HepG2 (cell line): ENCODE data around the gene CPNE4. TPM values are rescaled to one million over a fixed set of nuclear protein-coding genes. Genes with fewer than 3 reads are reported as not detected.

Experiments used
- CAMTA2 ChIP-seq: sonication (generic); formaldehyde crosslinking; IDR thresholded peaks from 2 replicates; pipeline ENCODE4 v1.4.0; 2020; ENCODE audit warnings: mild to moderate bottlenecking, missing genetic modification reagents, borderline replicate concordance
- FOXK2 ChIP-seq: fragments of 450-650 bp; IDR thresholded peaks from 2 replicates; pipeline ENCODE4 v1.6.1; 2016
- HNF4A ChIP-seq: sonication (generic); formaldehyde crosslinking; IDR thresholded peaks from 2 replicates; pipeline ENCODE4 v1.4.0; 2020; ENCODE audit warnings: missing genetic modification reagents
- JUN ChIP-seq: sonication (generic); formaldehyde crosslinking; IDR thresholded peaks from 2 replicates; pipeline ENCODE4 v1.4.0; 2020; ENCODE audit warnings: mild to moderate bottlenecking, missing genetic modification reagents
- POLR2AphosphoS2 ChIP-seq: IDR thresholded peaks from 2 replicates; pipeline ENCODE4 v1.6.1; 2011; ENCODE audit warnings: low read depth, low read length, improper control_type of control experiment
- RXRB ChIP-seq: IDR thresholded peaks from 2 replicates; pipeline ENCODE4 v1.6.1; 2016; ENCODE audit warnings: borderline replicate concordance, missing genetic modification reagents, missing compliant biosample characterization
- TSC22D2 ChIP-seq: sonication (generic); formaldehyde crosslinking; IDR thresholded peaks from 2 replicates; pipeline ENCODE4 v1.5.1; 2020; ENCODE audit warnings: missing genetic modification reagents, mild to moderate bottlenecking, borderline replicate concordance
- ZFP82 ChIP-seq: sonication (generic); formaldehyde crosslinking; IDR thresholded peaks from 2 replicates; pipeline ENCODE4 v1.5.1; 2020; ENCODE audit warnings: mild to moderate bottlenecking, missing genetic modification reagents, borderline replicate concordance
- ZIK1 ChIP-seq: sonication (generic); formaldehyde crosslinking; IDR thresholded peaks from 2 replicates; pipeline ENCODE4 v1.5.0; 2020; ENCODE audit warnings: mild to moderate bottlenecking, low read depth, missing genetic modification reagents, borderline replicate concordance
- ZNF615 ChIP-seq: sonication (generic); formaldehyde crosslinking; IDR thresholded peaks from 2 replicates; pipeline ENCODE4 v1.5.0; 2020; ENCODE audit warnings: mild to moderate bottlenecking, missing genetic modification reagents, borderline replicate concordance
- polyA plus RNA-seq, 8 experiments: library from polyadenylated mRNA; depleted of rRNA in 3 of 8; stranded (reverse) in 7 of 8; unstranded in 1 of 8; fragments of >200 nt; fragmentation: Illumina TruSeq in 4 of 8; extraction: Trizol in 4 of 8; gene quantifications; 2 replicates each; pipeline versions ENCODE4 v1.2.1 to v1.2.3, GENCODE V29; 2011 to 2016; ENCODE audit warnings: low read depth in 4 of 8, missing spikeins in 1 of 8, mixed read lengths in 1 of 8; ENCODE audit not compliant: insufficient read depth in 1 of 8
- total RNA-seq, 5 experiments: library from RNA; depleted of rRNA; stranded (reverse); fragments of >200 nt; fragmentation: Illumina TruSeq; extraction: Trizol; gene quantifications; 2 replicates each; pipeline ENCODE4 v1.2.3, GENCODE V29; 2016; ENCODE audit warnings: low read depth in 1 of 5
- TF ChIP-seq, protein P1 (sequence below): sonication (generic); formaldehyde crosslinking; IDR thresholded peaks from 2 replicates; pipeline ENCODE4 v1.5.0; 2020; ENCODE audit warnings: mild to moderate bottlenecking, missing genetic modification reagents, borderline replicate concordance
- TF ChIP-seq, protein P2 (sequence below): sonication (generic); formaldehyde crosslinking; IDR thresholded peaks from 2 replicates; pipeline ENCODE4 v1.9.0; 2021; ENCODE audit warnings: missing genetic modification reagents, borderline replicate concordance
- TF ChIP-seq, protein P3 (sequence below): sonication (generic); formaldehyde crosslinking; IDR thresholded peaks from 2 replicates; pipeline ENCODE4 v1.9.0; 2022; ENCODE audit warnings: low read depth, missing genetic modification reagents

The CPNE4 gene
- total and polyA plus RNA-seq, 2 of the 13 experiments (the other 11 are each of a cell fraction or from before 2014, with no cell fraction given) = not detected

DNA sequence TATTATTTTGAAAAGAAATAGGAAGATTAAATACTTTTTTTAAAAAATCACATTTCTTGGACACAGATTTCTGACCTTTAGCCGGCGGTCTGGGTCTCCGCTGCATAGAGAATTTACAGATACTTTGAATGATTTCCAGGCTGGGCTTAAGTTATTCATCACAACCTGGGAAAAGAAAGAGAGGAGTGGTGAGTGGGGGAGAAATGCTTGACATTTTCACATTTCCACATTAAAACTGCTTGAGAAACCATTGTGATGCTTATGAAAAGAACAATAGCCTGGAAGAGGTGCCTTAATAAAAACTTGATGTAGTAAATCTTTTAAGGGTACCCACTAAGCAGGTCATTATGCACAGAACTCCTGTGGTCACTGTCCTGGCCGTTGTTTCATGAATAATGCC, 365.2 kb downstream of the CPNE4 start (continued):
- TF ChIP-seq, protein P1, sequence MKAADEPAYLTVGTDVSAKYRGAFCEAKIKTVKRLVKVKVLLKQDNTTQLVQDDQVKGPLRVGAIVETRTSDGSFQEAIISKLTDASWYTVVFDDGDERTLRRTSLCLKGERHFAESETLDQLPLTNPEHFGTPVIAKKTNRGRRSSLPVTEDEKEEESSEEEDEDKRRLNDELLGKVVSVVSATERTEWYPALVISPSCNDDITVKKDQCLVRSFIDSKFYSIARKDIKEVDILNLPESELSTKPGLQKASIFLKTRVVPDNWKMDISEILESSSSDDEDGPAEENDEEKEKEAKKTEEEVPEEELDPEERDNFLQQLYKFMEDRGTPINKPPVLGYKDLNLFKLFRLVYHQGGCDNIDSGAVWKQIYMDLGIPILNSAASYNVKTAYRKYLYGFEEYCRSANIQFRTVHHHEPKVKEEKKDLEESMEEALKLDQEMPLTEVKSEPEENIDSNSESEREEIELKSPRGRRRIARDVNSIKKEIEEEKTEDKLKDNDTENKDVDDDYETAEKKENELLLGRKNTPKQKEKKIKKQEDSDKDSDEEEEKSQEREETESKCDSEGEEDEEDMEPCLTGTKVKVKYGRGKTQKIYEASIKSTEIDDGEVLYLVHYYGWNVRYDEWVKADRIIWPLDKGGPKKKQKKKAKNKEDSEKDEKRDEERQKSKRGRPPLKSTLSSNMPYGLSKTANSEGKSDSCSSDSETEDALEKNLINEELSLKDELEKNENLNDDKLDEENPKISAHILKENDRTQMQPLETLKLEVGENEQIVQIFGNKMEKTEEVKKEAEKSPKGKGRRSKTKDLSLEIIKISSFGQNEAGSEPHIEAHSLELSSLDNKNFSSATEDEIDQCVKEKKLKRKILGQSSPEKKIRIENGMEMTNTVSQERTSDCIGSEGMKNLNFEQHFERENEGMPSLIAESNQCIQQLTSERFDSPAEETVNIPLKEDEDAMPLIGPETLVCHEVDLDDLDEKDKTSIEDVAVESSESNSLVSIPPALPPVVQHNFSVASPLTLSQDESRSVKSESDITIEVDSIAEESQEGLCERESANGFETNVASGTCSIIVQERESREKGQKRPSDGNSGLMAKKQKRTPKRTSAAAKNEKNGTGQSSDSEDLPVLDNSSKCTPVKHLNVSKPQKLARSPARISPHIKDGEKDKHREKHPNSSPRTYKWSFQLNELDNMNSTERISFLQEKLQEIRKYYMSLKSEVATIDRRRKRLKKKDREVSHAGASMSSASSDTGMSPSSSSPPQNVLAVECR (CRISPR knock-in tag) = no peak
- no peak for TF ChIP-seq ZIK1 (CRISPR knock-in tag)
- TF ChIP-seq ZFP82 (CRISPR knock-in tag) = no peak
- no peak for TF ChIP-seq TSC22D2
- TF ChIP-seq, protein P2, sequence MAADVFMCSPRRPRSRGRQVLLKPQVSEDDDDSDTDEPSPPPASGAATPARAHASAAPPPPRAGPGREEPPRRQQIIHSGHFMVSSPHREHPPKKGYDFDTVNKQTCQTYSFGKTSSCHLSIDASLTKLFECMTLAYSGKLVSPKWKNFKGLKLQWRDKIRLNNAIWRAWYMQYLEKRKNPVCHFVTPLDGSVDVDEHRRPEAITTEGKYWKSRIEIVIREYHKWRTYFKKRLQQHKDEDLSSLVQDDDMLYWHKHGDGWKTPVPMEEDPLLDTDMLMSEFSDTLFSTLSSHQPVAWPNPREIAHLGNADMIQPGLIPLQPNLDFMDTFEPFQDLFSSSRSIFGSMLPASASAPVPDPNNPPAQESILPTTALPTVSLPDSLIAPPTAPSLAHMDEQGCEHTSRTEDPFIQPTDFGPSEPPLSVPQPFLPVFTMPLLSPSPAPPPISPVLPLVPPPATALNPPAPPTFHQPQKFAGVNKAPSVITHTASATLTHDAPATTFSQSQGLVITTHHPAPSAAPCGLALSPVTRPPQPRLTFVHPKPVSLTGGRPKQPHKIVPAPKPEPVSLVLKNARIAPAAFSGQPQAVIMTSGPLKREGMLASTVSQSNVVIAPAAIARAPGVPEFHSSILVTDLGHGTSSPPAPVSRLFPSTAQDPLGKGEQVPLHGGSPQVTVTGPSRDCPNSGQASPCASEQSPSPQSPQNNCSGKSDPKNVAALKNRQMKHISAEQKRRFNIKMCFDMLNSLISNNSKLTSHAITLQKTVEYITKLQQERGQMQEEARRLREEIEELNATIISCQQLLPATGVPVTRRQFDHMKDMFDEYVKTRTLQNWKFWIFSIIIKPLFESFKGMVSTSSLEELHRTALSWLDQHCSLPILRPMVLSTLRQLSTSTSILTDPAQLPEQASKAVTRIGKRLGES = no peak
- no peak for TF ChIP-seq CAMTA2 (CRISPR knock-in tag)
- TF ChIP-seq POLR2AphosphoS2 = no peak
- TF ChIP-seq FOXK2 = no peak
- TF ChIP-seq HNF4A (CRISPR knock-in tag) = no peak
- TF ChIP-seq, protein P3, sequence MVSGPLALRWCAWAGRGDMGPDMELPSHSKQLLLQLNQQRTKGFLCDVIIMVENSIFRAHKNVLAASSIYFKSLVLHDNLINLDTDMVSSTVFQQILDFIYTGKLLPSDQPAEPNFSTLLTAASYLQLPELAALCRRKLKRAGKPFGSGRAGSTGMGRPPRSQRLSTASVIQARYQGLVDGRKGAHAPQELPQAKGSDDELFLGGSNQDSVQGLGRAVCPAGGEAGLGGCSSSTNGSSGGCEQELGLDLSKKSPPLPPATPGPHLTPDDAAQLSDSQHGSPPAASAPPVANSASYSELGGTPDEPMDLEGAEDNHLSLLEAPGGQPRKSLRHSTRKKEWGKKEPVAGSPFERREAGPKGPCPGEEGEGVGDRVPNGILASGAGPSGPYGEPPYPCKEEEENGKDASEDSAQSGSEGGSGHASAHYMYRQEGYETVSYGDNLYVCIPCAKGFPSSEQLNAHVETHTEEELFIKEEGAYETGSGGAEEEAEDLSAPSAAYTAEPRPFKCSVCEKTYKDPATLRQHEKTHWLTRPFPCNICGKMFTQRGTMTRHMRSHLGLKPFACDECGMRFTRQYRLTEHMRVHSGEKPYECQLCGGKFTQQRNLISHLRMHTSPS (CRISPR knock-in tag) = no peak
- TF ChIP-seq ZNF615 (CRISPR knock-in tag) = no peak
- no peak for TF ChIP-seq JUN
- TF ChIP-seq RXRB (CRISPR knock-in tag) = no peak
